Adrenal gland (tissue), 12 donors: Measurements from ENCODE around the gene CAD. TPM values are rescaled to one million over a fixed set of nuclear protein-coding genes. Genes with fewer than 3 reads are reported as not detected.
"Not testable (repeated sequence)": the region's sequence is repeated elsewhere in the genome, so short reads cannot be mapped to it uniquely, and the experiment has no call there.

Source experiments
- DNase-seq, 7 donors: peaks; one replicate each; pipeline ENCODE4 v3.0.0-alpha.2; 2019 to 2020
- H3K27ac ChIP-seq, 5 donors: fragments of 200-600 bp; sonication (generic) in 4 of 5; 1 replicate in 3 of 5; 2 replicates in 2 of 5; pipeline versions ENCODE4 v1.5.1 to v1.8.0; 2016 to 2020; ENCODE audit warnings: mild to moderate bottlenecking in 1 of 5
- H3K27me3 ChIP-seq: fragments of 200-600 bp; 2 replicates; pipeline ENCODE4 v1.8.0; 2021
- H3K36me3 ChIP-seq, 2 donors: fragments of 200-600 bp; replicated peaks in 1 of 2; 1 replicate in 1 of 2; 2 replicates in 1 of 2; pipeline versions ENCODE4 v1.5.1 to v1.8.0; 2018 to 2022
- H3K4me1 ChIP-seq, 2 donors: fragments of 200-600 bp; replicated peaks in 1 of 2; 1 replicate in 1 of 2; 2 replicates in 1 of 2; pipeline versions ENCODE4 v1.5.1 to v1.8.0; 2018 to 2021
- H3K4me3 ChIP-seq, 4 donors: fragments of 200-600 bp; sonication (generic) in 3 of 4; one replicate each; pipeline ENCODE4 v1.5.1; 2016 to 2018
- H3K9me3 ChIP-seq, 3 donors: fragments of 200-600 bp; sonication (generic) in 1 of 3; replicated peaks in 1 of 3; 1 replicate in 2 of 3; 2 replicates in 1 of 3; pipeline versions ENCODE4 v1.5.1 to v1.8.0; 2016 to 2021
- POLR2A ChIP-seq, 2 donors: fragments of 450-650 bp; IDR thresholded peaks; one replicate each; pipeline ENCODE4 v1.6.1; 2017; ENCODE audit warnings: antibody characterized with exemption in 2 of 2, mild to moderate bottlenecking in 2 of 2, moderate library complexity in 1 of 2
- WGBS, 4 donors: extraction: QIAGEN DNeasy Blood & Tissue Kit in 2 of 4; methylation state at CpG; one replicate each; pipeline versions ENCODE4 v1.1.5 to v1.1.7; 2013 to 2017; 5-methylcytosine and 5-hydroxymethylcytosine counted together
- intact Hi-C, 2 donors: fragments of 100-400 bp; cut with DNase I; formaldehyde crosslinking; loops; one replicate each; pipeline versions ENCODE4 v1.14.1 to v1.15.0; 2022 to 2023
- polyA plus RNA-seq, 3 donors: library from polyadenylated mRNA; stranded (reverse); fragments of 200-250 nt in 2 of 3; fragments of 350-450 nt in 1 of 3; fragmentation: Illumina TruSeq in 1 of 3; extraction: RNeasy Lipid Tissue Mini Kit (QIAGEN cat#74804) in 1 of 3; gene quantifications; one replicate each; pipeline ENCODE4 v1.2.3, GENCODE V29; 2013 to 2014
- total RNA-seq, 9 donors: library from RNA; depleted of rRNA in 4 of 9; stranded (reverse); fragments of >200 nt in 4 of 9; fragments of 120-200 nt in 1 of 9; fragmentation: NEBNext Ultra II Directional in 1 of 9; extraction: Animal tissue kit (Norgen Biotek cat#: 25700) in 1 of 9; gene quantifications; one replicate each; pipeline versions ENCODE4 v1.1.0 to v1.2.4, GENCODE V29; 2013 to 2023
- TF ChIP-seq, protein P1 (sequence below), 6 experiments: fragments of 450-650 bp in 4 of 6; fragments of 200-600 bp in 2 of 6; sonication (generic) in 1 of 6; IDR thresholded peaks; 1 replicate in 5 of 6; 2 replicates in 1 of 6; pipeline versions ENCODE4 v1.5.1 to v1.8.0; 2016 to 2021; ENCODE audit warnings: antibody characterized with exemption in 6 of 6, mild to moderate bottlenecking in 2 of 6, moderate library complexity in 1 of 6
- donor health status: healthy with polysubstance abuse.
- donor health status: Bipolar disorder and iron deficiency.
- donor health status: DM: yes; HTN: yes; CAD: no.
- donor health status: DM: no; HTN: no; CAD: no.
- donor health status: DM: no; HTN: no; CAD: no.
- donor health status: DM: yes; HTN: yes; CAD: no.

The CAD gene
- total and polyA plus RNA-seq, 12 donors, result 8.9 to 70.5 (median 18.4) TPM

DNA sequence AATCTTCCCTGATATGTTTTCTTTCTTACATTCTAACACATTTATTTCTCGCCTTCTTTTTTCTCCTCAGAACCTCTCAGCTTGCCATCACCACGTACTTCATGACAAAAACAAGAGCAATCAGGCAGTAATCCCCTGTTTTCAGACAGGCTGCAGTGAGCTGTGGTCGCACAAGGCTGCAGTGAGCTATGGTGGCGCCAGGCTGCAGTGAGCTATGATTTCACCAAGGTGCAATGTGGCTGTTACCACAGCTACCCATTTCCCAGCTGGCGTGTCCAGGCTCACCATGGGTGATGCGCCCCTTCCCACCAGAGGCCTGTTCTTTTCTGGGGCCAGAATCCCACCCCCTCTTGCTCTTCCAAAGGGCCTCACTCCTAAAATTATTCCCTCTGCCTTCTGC, 42.5 kb upstream of the CAD start:
- Histone ChIP-seq H3K4me3 (no peak overlapping the region), H3K27ac (no peak overlapping the region), H3K27me3 (no peaks in the 10 kb centered on the region), H3K4me1 (peaks cover 0 to 16% of the 10 kb centered on the region in 2 donors), H3K9me3 (no peaks in the 10 kb centered on the region), H3K36me3 (no peaks in the 10 kb centered on the region)
- WGBS, 4 donors, result 81 to 86% (median 84%) methylated on average over 6 of the region's 6 CpGs
- intact Hi-C loops, result no loop called here
- no peak for DNase-seq
- TF ChIP-seq, protein P1, sequence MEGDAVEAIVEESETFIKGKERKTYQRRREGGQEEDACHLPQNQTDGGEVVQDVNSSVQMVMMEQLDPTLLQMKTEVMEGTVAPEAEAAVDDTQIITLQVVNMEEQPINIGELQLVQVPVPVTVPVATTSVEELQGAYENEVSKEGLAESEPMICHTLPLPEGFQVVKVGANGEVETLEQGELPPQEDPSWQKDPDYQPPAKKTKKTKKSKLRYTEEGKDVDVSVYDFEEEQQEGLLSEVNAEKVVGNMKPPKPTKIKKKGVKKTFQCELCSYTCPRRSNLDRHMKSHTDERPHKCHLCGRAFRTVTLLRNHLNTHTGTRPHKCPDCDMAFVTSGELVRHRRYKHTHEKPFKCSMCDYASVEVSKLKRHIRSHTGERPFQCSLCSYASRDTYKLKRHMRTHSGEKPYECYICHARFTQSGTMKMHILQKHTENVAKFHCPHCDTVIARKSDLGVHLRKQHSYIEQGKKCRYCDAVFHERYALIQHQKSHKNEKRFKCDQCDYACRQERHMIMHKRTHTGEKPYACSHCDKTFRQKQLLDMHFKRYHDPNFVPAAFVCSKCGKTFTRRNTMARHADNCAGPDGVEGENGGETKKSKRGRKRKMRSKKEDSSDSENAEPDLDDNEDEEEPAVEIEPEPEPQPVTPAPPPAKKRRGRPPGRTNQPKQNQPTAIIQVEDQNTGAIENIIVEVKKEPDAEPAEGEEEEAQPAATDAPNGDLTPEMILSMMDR (IDR thresholded peaks at IDR 0.05), result no peak
- no peak for TF ChIP-seq POLR2A (IDR thresholded peaks at IDR 0.05)

DNA sequence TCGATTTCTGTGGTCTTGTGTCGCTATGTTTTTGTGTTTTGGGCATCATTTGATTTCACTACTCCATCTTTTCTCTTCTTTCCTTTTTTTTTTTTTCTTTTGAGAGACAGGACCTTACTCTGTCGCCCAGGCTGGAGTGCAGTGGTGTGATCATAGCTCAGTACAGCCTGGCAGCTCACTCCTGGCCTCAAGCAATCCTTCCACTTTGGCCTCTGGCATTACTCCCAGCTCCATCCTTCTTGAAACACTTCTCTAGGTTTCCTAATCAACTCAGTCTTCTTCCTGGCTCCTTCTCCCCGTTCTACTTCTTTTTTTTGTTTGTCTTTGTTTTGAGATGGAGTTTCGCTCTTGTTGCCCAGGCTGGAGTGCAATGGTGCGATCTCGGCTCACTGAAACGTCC, 41.8 kb upstream of the CAD start:
- peak overlapping the region in 1 of 5 donors; percentile 22 for H3K27ac ChIP-seq
- intact Hi-C loops, result no loop called here
- TF ChIP-seq, protein P1 (IDR thresholded peaks at IDR 0.05), result no peak
- TF ChIP-seq POLR2A (IDR thresholded peaks at IDR 0.05), result no peak
- 68 to 72% (median 70%) methylated on average over 8 of the region's 8 CpGs for WGBS, 4 donors
- H3K4me1 ChIP-seq, result peaks cover 0 to 13% of the 10 kb centered on the region in 2 donors
- DNase-seq, result peak in 4 of 7 donors; percentile 39 to 61 (median 48)
- H3K36me3 ChIP-seq, result no peaks in the 10 kb centered on the region
- no peaks in the 10 kb centered on the region for H3K27me3 ChIP-seq
- H3K4me3 ChIP-seq, result no peak overlapping the region
- no peaks in the 10 kb centered on the region for H3K9me3 ChIP-seq

DNA sequence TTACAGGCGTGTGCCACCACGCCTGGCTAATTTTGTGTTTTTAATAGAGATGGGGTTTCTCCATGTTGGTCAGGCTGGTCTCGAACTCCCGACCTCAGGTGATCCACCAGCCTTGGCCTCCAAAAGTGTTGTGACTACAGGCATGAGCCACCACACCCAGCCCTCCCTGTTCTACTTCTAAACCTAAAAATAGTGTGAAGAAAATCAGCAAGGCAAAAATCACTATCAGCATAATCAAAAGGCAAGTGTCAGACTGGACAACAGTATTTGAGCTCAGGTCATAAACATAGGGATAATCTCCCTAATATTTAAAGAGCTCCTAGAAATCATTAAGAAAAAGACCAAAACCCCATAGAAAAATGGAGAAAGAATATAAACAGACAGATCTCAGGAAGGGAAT, 41.4 kb upstream of the CAD start:
- H3K4me1 ChIP-seq, H3K27me3 ChIP-seq, intact Hi-C loops, H3K36me3 ChIP-seq, H3K9me3 ChIP-seq, DNase-seq, H3K4me3 ChIP-seq: not testable (repeated sequence)
- peak overlapping the region in 1 of 5 donors; percentile 22 for H3K27ac ChIP-seq
- 78 to 85% (median 83%) methylated on average over 4 of the region's 4 CpGs for WGBS, 4 donors

DNA sequence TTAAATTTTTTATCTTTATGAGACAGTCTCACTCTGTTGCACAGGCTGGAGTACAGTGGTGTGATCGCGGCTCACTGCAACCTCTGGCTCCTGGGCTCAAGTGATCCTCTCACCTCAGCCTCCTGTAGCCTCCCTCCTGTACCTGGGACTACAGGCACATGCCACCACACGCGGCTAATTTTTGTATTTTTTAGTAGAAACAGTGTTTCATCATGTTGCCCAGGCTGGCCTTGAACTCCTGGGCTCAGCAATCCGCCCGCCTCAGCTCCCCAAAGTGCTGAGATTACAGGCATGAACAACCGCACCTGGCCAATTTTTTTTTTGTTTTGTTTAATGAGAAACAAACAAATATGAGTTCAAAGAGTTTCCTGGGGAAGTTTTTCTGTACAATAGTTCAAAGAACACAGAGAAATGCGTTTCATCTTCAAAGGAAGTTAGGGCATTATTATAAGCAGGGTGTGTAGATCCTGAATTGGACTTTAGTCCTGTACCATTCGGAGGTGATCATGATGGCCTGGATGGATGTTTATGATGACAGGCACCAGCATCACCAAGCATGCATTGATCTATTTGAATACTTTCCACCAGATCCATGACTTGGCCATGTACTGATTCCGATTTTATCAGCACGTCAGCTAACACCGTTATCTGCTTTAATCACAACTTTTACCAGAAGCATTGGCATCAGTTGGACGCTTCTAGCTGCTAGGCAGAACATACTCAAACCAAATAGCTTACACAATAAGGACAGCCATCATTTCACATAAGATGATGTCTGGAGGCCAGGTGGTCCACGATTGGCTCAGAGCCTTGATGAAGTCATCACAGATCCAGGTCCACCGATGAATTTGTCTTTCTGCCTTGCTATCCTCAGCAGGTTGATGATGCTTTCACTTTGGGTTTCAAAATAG, 39.5 kb upstream of the CAD start:
- intact Hi-C loops, result no loop called here
- DNase-seq, result no peak
- Histone ChIP-seq H3K27ac (no peak overlapping the region), H3K4me3 (no peak overlapping the region), H3K9me3 (no peaks in the 10 kb centered on the region), H3K27me3 (no peaks in the 10 kb centered on the region), H3K36me3 (no peaks in the 10 kb centered on the region), H3K4me1 (peaks cover 0 to 8% of the 10 kb centered on the region in 2 donors)
- TF ChIP-seq, protein P1 (IDR thresholded peaks at IDR 0.05), result no peak
- TF ChIP-seq POLR2A (IDR thresholded peaks at IDR 0.05), result no peak
- WGBS, 4 donors, result 60 to 75% (median 72%) methylated on average over 15 of the region's 15 CpGs
